K562 (cell line): ENCODE data around the gene ASB13. TPM values are rescaled to one million over a fixed set of nuclear protein-coding genes. Genes with fewer than 3 reads are reported as not detected.
A peak's percentile ranks its signal among the peaks of the same experiment; 100 is the strongest.

Experiments
- BCLAF1 ChIP-seq, 2 experiments: fragments of 450-650 bp in 1 of 2; IDR thresholded peaks; 2 replicates each; pipeline ENCODE4 v1.6.1; 2011 to 2017; ENCODE audit warnings: low read depth in 2 of 2, antibody characterized with exemption in 1 of 2, borderline replicate concordance in 1 of 2, low read length in 1 of 2, mild to moderate bottlenecking in 1 of 2, mixed read lengths in 1 of 2; ENCODE audit not compliant: control insufficient read depth in 1 of 2
- CCAR2 ChIP-seq: fragments of 200-400 bp; formaldehyde crosslinking; IDR thresholded peaks from 2 replicates; pipeline ENCODE4 v1.6.1; 2017; ENCODE audit warnings: mild to moderate bottlenecking, low read depth, low read length
- DACH1 ChIP-seq: fragments of 450-650 bp; IDR thresholded peaks from 2 replicates; pipeline ENCODE4 v1.6.1; 2018; ENCODE audit not compliant: partially characterized antibody
- DLX4 ChIP-seq: fragments of 250-450 bp; sonication (Bioruptor Pico); IDR thresholded peaks from 2 replicates; pipeline ENCODE4 v1.6.1; 2021; ENCODE audit warnings: mild to moderate bottlenecking
- FOXJ2 ChIP-seq: fragments of 200-800 bp; sonication (Bioruptor generic); IDR thresholded peaks from 2 replicates; pipeline ENCODE4 v1.6.1; 2016; ENCODE audit warnings: missing genetic modification characterization, missing compliant biosample characterization
- GTF2F1 ChIP-seq: IDR thresholded peaks from 2 replicates; pipeline ENCODE4 v1.6.1; 2011; ENCODE audit warnings: low read depth, low read length, improper control_type of control experiment
- HNRNPLL ChIP-seq: fragments of 200-400 bp; formaldehyde crosslinking; IDR thresholded peaks from 2 replicates; pipeline ENCODE4 v1.6.1; 2017; ENCODE audit warnings: low read length, low read depth, mild to moderate bottlenecking; ENCODE audit not compliant: poor library complexity, severe bottlenecking
- KAT7 ChIP-seq: sonication (generic); formaldehyde crosslinking; IDR thresholded peaks from 2 replicates; pipeline ENCODE4 v1.8.0; 2022; ENCODE audit warnings: missing genetic modification reagents, mild to moderate bottlenecking, borderline replicate concordance
- POLR2A ChIP-seq: fragments of 450-650 bp; conservative IDR thresholded peaks from 2 replicates; pipeline ENCODE4 v1.6.1; 2016
- RBM39 ChIP-seq: fragments of 200-400 bp; formaldehyde crosslinking; optimal IDR thresholded peaks from 2 replicates; pipeline ENCODE3; 2018; ENCODE audit warnings: low read depth, low read length
- REST ChIP-seq, 2 experiments: fragments of 450-650 bp; formaldehyde crosslinking in 1 of 2; IDR thresholded peaks; 2 replicates each; pipeline versions ENCODE4 v1.4.0 to v1.6.1; 2014 to 2020; ENCODE audit warnings: mild to moderate bottlenecking in 2 of 2, borderline replicate concordance in 1 of 2, low read depth in 1 of 2
- RHOXF2B ChIP-seq: fragments of 250-450 bp; sonication (Bioruptor Pico); conservative IDR thresholded peaks from 2 replicates; pipeline ENCODE4 v1.5.1; 2021
- TAL1 ChIP-seq: fragments of 450-650 bp; IDR thresholded peaks from 2 replicates; pipeline ENCODE4 v1.6.1; 2016; ENCODE audit warnings: mild to moderate bottlenecking
- TARDBP ChIP-seq: fragments of 450-650 bp; IDR thresholded peaks from 2 replicates; pipeline ENCODE4 v1.6.1; 2016
- ZBTB12 ChIP-seq: fragments of 250-450 bp; sonication (Bioruptor Pico); IDR thresholded peaks from 2 replicates; pipeline ENCODE4 v1.4.0; 2020
- polyA plus RNA-seq, 8 experiments: library from polyadenylated mRNA; depleted of rRNA in 4 of 8; stranded (reverse) in 5 of 8; unstranded in 3 of 8; fragments of >200 nt; fragmentation: Nextera tagmentation in 2 of 8; fragmentation: Illumina TruSeq in 1 of 8; extraction: Ambion mirVana in 2 of 8; extraction: Trizol in 1 of 8; gene quantifications; 2 replicates each; pipeline versions ENCODE4 v1.2.1 to v1.2.3, GENCODE V29; 2011 to 2014; ENCODE audit warnings: inconsistent platforms in 1 of 8, missing spikeins in 1 of 8
- total RNA-seq, 7 experiments: library from RNA; depleted of rRNA in 6 of 7; stranded (reverse); fragments of >200 nt in 6 of 7; fragmentation: Illumina TruSeq in 2 of 7; extraction: Trizol in 2 of 7; gene quantifications; 2 replicates each; pipeline versions ENCODE4 v1.2.1 to v1.2.3, GENCODE V29; 2011 to 2021; ENCODE audit warnings: low replicate concordance in 1 of 7

ASB13 gene
- total and polyA plus RNA-seq, 9 of the 15 experiments (the other 6 are each of a cell fraction or from before 2014, with no cell fraction given) = 5.2 to 28.8 (median 16.9) TPM

- TF ChIP-seq REST (IDR thresholded peaks at IDR 0.05; ENCODE audit: borderline replicate concordance) (peak; percentile 20; the same call in 1 of the 2 replicates), REST (CRISPR knock-in tag; IDR thresholded peaks at IDR 0.05; ENCODE audit: low read depth) (no peak; the same call in 1 of the 2 replicates), TAL1 (no peak), HNRNPLL (peak; percentile 85), DACH1 (no peak), BCLAF1 (IDR thresholded peaks at IDR 0.05; ENCODE audit: borderline replicate concordance in 1 of 2, control insufficient read depth in 1 of 2, low read depth in 2 of 2, low read length in 1 of 2) (no peak), TARDBP (no peak), POLR2A (peak; percentile 43; the same call in 1 of the 2 replicates), ZBTB12 (no peak), RBM39 (no peak), FOXJ2 (tag) (no peak), DLX4 (CRISPR knock-in tag) (no peak), KAT7 (CRISPR knock-in tag) (0 out of 2 replicates have a peak, but pooled peaks have one; percentile 78), GTF2F1 (no peak), CCAR2 (no peak), RHOXF2B (CRISPR knock-in tag) (no peak)
Measured at GRCh38 chr10:5684971-5685763, 18.8 kb upstream of the ASB13 start (continued).
